ENCODE measurements around the gene MAGEB10.
"Not testable (repeated sequence)": the region's sequence is repeated elsewhere in the genome, so short reads cannot be mapped to it uniquely, and the experiment has no call there.

The MAGEB10 gene, protein sequence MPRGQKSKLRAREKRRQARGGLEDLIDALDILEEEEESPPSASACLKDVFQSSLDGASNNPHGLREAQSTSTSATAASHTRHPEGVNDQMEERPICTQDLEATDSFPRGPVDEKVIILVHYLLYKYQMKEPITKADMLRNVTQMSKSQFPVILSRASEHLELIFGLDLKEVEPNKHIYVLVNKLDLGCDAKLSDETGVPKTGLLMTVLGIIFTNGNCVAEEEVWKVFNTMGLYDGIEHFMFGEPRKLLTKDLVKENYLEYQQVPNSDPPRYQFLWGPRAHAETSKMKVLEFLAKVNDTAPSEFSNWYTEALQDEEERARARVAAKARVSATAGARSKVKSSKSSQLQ

GRCh38 chrX:27807690-27808089 lies at the start of gene MAGEB10:
MAGEB10 (plus strand) TSS chrX:27807990; CDS start chrX:27821307, 13,317 bp downstream.
- no peak for DNase-seq (ENCODE audit: low read depth in 3 of 3)

GRCh38 chrX:27765718-27766117 lies 42.1 kb upstream of the MAGEB10 start:
- no peak for DNase-seq (ENCODE audit: low read depth in 3 of 3)

DNA sequence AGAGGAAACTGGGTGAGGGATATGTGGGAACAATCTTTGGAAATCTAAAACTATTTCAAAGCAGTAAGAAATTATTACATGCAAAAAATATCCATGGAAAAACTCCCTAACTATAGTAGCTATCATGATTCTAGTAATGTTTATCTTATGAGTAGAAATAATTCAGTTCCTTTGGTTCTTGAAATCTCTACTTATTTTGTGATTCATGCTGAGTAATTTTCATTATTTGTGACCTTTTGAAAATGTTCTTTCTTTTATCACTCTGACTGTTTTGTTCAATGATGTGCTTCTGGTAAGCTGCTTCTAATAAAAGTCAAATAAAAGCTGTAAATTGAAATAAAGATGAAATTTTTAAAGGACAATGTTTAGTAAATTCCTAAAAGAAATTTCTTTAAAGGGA lies 40.4 kb upstream of the MAGEB10 start:
- no peak for DNase-seq (ENCODE audit: low read depth in 3 of 3)

- no peak for DNase-seq (ENCODE audit: low read depth in 3 of 3)
Measured at GRCh38 chrX:27775984-27776383, 31.8 kb upstream of the MAGEB10 start.

GRCh38 chrX:27796640-27797257 lies 11.0 kb upstream of the MAGEB10 start:
- no peak for DNase-seq (ENCODE audit: low read depth in 3 of 3)

DNA sequence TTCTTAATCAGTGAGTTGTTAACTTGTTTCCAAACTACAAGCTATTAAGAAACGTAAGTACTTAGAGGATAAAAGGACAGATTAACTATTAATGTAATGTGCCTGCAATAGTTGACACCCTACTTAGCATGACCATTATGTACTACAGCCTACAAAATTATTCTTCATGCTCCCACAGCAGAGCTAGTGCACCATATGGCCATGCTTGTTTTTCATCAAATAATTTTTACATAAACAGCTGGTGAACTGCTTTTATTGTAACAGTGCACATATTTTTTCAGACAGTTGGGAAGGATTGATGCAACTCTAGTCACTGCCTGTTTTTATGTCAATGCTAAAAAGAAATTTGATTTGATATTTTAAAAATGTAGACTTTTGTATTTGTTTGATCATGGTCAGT lies 10.2 kb upstream of the MAGEB10 start:
- DNase-seq (ENCODE audit: low read depth in 3 of 3): no peak

- no peak for DNase-seq (ENCODE audit: low read depth in 3 of 3)
Measured at GRCh38 chrX:27808226-27808625, 436 bp downstream of the MAGEB10 start.

DNA sequence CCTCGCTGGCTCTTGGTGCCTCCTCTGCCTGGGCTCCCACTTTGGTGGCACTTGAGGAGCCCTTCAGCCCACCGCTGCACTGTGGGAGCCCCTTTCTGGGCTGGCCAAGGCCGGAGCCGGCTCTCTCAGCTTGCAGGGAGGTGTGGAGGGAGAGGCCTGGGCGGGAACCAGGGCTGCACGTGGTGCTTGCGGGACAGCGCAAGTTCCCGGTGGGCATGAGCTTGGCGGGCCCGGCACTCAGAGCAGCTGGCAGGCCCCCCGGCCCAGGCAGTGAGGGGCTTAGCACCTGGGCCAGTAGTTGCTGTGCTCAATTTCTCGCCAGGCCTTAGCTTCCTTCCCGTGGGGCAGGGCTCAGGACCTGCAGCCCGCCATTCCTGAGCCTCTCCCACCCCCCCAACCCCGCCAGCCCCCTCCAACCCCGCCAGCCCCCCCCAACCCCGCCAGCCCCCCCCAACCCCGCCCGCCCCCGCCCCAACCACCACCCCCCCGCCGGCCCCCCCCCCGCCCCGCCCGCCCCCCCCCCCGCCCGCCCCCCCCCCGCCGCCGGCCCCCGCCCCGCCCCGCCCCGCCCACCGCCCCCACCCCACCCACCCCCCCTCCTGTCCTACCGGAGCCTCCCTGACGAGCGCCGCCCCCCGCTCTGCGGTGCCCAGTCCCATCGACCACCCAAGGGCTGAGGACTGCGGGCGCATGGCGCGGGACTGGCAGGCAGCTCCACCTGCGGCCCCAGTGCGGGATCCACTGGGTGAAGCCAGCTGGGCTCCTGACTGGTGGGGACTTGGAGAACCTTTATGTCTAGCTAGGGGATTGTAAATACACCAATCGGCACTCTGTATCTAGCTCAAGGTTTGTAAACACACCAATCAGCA lies 1.4 kb downstream of the MAGEB10 start:
- DNase-seq (ENCODE audit: low read depth in 3 of 3): not testable (repeated sequence)

DNA sequence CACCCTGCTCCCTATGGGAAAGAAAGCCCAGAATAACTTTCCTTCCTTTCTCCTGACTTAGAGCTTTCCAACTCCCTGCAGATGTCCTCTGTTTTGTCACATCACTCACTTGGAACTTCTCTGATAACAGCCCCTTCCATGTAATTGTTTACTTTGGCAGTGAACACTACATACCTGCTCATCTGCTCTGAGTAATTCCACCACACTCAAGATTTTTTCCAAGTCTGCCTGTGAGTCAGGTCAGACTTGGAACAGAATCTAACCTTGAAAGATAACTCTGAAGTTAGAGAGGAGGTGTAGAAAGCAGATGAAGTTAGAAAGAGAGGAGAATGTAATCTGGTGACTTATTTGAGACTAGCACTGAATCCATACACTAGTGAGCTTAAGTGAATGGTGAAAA lies 7.4 kb downstream of the MAGEB10 start:
- DNase-seq (ENCODE audit: low read depth in 3 of 3): no peak

DNA sequence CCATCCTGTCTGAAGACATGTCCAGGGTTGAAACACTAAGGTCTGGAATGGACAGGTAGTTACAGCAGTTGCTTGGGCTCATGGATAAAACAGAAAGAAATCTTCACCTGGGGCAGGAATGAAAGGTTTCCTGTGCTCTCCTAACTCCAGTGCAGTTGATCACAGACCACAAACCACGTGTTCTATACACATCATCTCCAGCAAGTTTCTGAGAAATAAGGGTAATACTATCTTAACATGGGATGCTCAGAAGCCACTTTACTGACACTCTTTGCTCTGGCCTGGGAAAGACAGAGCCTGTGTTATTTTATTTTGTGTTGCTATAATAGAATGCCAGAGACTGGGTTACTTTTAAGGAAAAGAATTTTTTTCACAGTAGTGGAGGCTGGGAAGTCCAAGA lies 16.0 kb downstream of the MAGEB10 start:
- no peak for DNase-seq (ENCODE audit: low read depth in 3 of 3)

- DNase-seq (ENCODE audit: low read depth in 3 of 3): no peak
Measured at GRCh38 chrX:27838185-27838584, 30.4 kb downstream of the MAGEB10 start.

DNA sequence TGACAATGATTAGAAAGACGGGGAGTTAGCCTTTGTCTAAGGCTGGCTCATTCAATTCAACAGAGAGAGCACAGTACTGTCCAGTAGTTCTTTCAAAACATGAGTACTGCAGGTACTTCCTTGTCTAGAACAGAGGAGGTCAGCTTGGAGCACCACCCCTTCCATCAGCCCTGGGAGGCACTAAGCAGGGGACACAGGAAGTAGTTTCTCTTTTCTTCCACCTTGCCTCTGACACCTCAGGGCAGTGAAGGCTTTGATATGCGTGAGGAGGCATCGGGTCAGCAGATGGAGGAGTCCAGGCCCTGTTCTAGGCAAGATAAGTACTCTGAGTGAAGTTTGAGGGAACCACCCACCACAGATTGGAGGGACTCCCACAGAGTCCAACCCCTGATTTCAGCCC lies 33.1 kb downstream of the MAGEB10 start:
- no peak for DNase-seq (ENCODE audit: low read depth in 3 of 3)

- no peak for DNase-seq (ENCODE audit: low read depth in 3 of 3)
Measured at GRCh38 chrX:27842859-27843258, 35.1 kb downstream of the MAGEB10 start.

- DNase-seq (ENCODE audit: low read depth in 3 of 3): no peak
Measured at GRCh38 chrX:27860337-27860736, 52.5 kb downstream of the MAGEB10 start.

GRCh38 chrX:27863809-27864208 lies 56.0 kb downstream of the MAGEB10 start:
- DNase-seq (ENCODE audit: low read depth in 3 of 3): no peak

All from stimulated activated CD4-positive, alpha-beta T cell treated with anti-CD3 and anti-CD28 coated beads, TNF-alpha, amount 100 ng/mL, for 48 hours (primary cell).